BLaER1 treated with 17β-estradiol and CSF1 and Interleukin-3, amounts not matched to agents 10 nM and 100 nM (cell line): ENCODE measurements around the gene AMPD3.
"Not testable (repeated sequence)": the region's sequence is repeated elsewhere in the genome, so short reads cannot be mapped to it uniquely, and the experiment has no call there.

Source experiments
- H3K27ac ChIP-seq, 11 experiments: shearing (Covaris generic); formaldehyde crosslinking; 2 replicates each; pipeline ENCODE4 v1.8.1; 2022
- H3K27me3 ChIP-seq, 11 experiments: shearing (Covaris generic); formaldehyde crosslinking; 2 replicates each; pipeline ENCODE4 v1.8.1; 2022
- H3K36me3 ChIP-seq, 11 experiments: shearing (Covaris generic); formaldehyde crosslinking; 2 replicates each; pipeline ENCODE4 v1.8.1; 2022
- H3K4me1 ChIP-seq, 10 experiments: shearing (Covaris generic); formaldehyde crosslinking; 2 replicates each; pipeline ENCODE4 v1.8.1; 2022
- H3K4me2 ChIP-seq, 11 experiments: shearing (Covaris generic); formaldehyde crosslinking; 2 replicates each; pipeline ENCODE4 v1.8.1; 2022
- H3K4me3 ChIP-seq, 10 experiments: shearing (Covaris generic); formaldehyde crosslinking; 2 replicates each; pipeline ENCODE4 v1.8.1; 2022
- H3K9ac ChIP-seq, 11 experiments: shearing (Covaris generic); formaldehyde crosslinking; 2 replicates each; pipeline ENCODE4 v1.8.1; 2022
- H3K9me3 ChIP-seq, 11 experiments: shearing (Covaris generic); formaldehyde crosslinking; replicated peaks in 1 of 11; 2 replicates each; pipeline ENCODE4 v1.8.1; 2022
- H4K20me1 ChIP-seq, 11 experiments: shearing (Covaris generic); formaldehyde crosslinking; 2 replicates each; pipeline ENCODE4 v1.8.1; 2022
- Cebpa-rat ChIP-seq, 11 experiments: shearing (Covaris generic); IDR thresholded peaks; 2 replicates each; pipeline ENCODE4 v1.8.1; 2022

The AMPD3 gene

GRCh38 chr11:10429526-10429925 is 25.5 kb upstream of the AMPD3 start:
- Histone ChIP-seq H3K4me1 (no peaks in the 10 kb centered on the region; a peak in 1 of 20 replicates), H3K9me3 (peaks cover 21 to 53% (median 33%) of the 10 kb centered on the region in 11 experiments), H3K27me3 (no peaks in the 10 kb centered on the region), H3K9ac (no peak overlapping the region), H3K36me3 (no peaks in the 10 kb centered on the region), H4K20me1 (no peaks in the 10 kb centered on the region), H3K4me2 (no peak overlapping the region), H3K4me3 (no peak overlapping the region), H3K27ac (no peak overlapping the region)
- no peak for TF ChIP-seq Cebpa-rat (IDR thresholded peaks at IDR 0.05)

- Histone ChIP-seq H3K4me1 (peaks cover 9 to 26% (median 21%) of the 10 kb centered on the region in 10 experiments; a peak in 19 of 20 replicates), H3K4me3 (no peak overlapping the region), H3K9me3 (peaks cover 7 to 52% (median 21%) of the 10 kb centered on the region in 11 experiments; a peak in 18 of 22 replicates), H3K9ac (no peak overlapping the region), H4K20me1 (no peaks in the 10 kb centered on the region), H3K27ac (no peak overlapping the region), H3K36me3 (no peaks in the 10 kb centered on the region), H3K27me3 (no peaks in the 10 kb centered on the region), H3K4me2 (no peak overlapping the region)
- TF ChIP-seq Cebpa-rat (IDR thresholded peaks at IDR 0.05), result no peak
Observed at GRCh38 chr11:10432493-10432892, 22.6 kb upstream of the AMPD3 start.

GRCh38 chr11:10432971-10433370 is 22.1 kb upstream of the AMPD3 start:
- TF ChIP-seq Cebpa-rat (IDR thresholded peaks at IDR 0.05), result no peak
- no peak overlapping the region for H3K4me2 ChIP-seq
- H3K9ac ChIP-seq, result no peak overlapping the region
- no peaks in the 10 kb centered on the region for H3K27me3 ChIP-seq
- no peak overlapping the region for H3K27ac ChIP-seq
- H3K36me3 ChIP-seq, result no peaks in the 10 kb centered on the region
- peaks cover 7 to 47% (median 21%) of the 10 kb centered on the region in 11 experiments; a peak in 18 of 22 replicates for H3K9me3 ChIP-seq
- H3K4me1 ChIP-seq, result peaks cover 9 to 31% (median 22%) of the 10 kb centered on the region in 10 experiments; a peak in 19 of 20 replicates
- no peaks in the 10 kb centered on the region for H4K20me1 ChIP-seq
- no peak overlapping the region for H3K4me3 ChIP-seq

- H4K20me1 ChIP-seq, result no peaks in the 10 kb centered on the region
- H3K4me2 ChIP-seq, result peak overlapping the region; percentile 15 to 88 (median 60); a peak in 21 of 22 replicates
- no peaks in the 10 kb centered on the region for H3K27me3 ChIP-seq
- peak overlapping the region in 8 of 11 experiments; percentile 20 to 79 (median 62); a peak in 15 of 22 replicates for H3K9ac ChIP-seq
- peaks cover 6 to 36% (median 20%) of the 10 kb centered on the region in 11 experiments; a peak in 16 of 22 replicates for H3K9me3 ChIP-seq
- H3K36me3 ChIP-seq, result no peaks in the 10 kb centered on the region
- no peak overlapping the region for H3K4me3 ChIP-seq
- H3K4me1 ChIP-seq, result peaks cover 13 to 47% (median 26%) of the 10 kb centered on the region in 10 experiments; a peak in 19 of 20 replicates
- peak in 10 of 11 experiments; percentile 31 to 93 (median 65); a peak in 16 of 22 replicates for TF ChIP-seq Cebpa-rat (IDR thresholded peaks at IDR 0.05)
- peak overlapping the region in 10 of 11 experiments; percentile 63 to 88 (median 74); a peak in 21 of 22 replicates for H3K27ac ChIP-seq
Observed at GRCh38 chr11:10436224-10436623, 18.8 kb upstream of the AMPD3 start.

- Histone ChIP-seq H3K9me3 (peaks cover 1 to 33% (median 15%) of the 10 kb centered on the region in 11 experiments; a peak in 16 of 22 replicates), H3K9ac (peak overlapping the region in 8 of 11 experiments; percentile 20 to 79 (median 62); a peak in 14 of 22 replicates), H3K27ac (peak overlapping the region in 10 of 11 experiments; percentile 63 to 88 (median 74); a peak in 21 of 22 replicates), H3K4me2 (peak overlapping the region; percentile 15 to 88 (median 60); a peak in 21 of 22 replicates), H3K4me1 (peaks cover 18 to 51% (median 31%) of the 10 kb centered on the region in 10 experiments)
- not testable (repeated sequence) for H4K20me1 ChIP-seq, H3K36me3 ChIP-seq, H3K4me3 ChIP-seq, H3K27me3 ChIP-seq
Observed at GRCh38 chr11:10436683-10437082, 18.4 kb upstream of the AMPD3 start.

GRCh38 chr11:10438458-10438857 is 16.6 kb upstream of the AMPD3 start:
- Histone ChIP-seq H3K9ac (no peak overlapping the region), H3K4me2 (peak overlapping the region in 4 of 11 experiments; percentile 19 to 76 (median 41); a peak in 5 of 22 replicates), H3K9me3 (peaks cover 0 to 30% (median 10%) of the 10 kb centered on the region in 11 experiments; a peak in 14 of 22 replicates), H3K4me1 (peaks cover 33 to 69% (median 46%) of the 10 kb centered on the region in 10 experiments), H3K27me3 (no peaks in the 10 kb centered on the region), H3K4me3 (no peak overlapping the region), H4K20me1 (no peaks in the 10 kb centered on the region), H3K36me3 (no peaks in the 10 kb centered on the region), H3K27ac (peak overlapping the region in 4 of 11 experiments; percentile 9 to 73 (median 32); a peak in 6 of 22 replicates)
- no peak for TF ChIP-seq Cebpa-rat (IDR thresholded peaks at IDR 0.05)

- Histone ChIP-seq H3K4me1 (peaks cover 42 to 78% (median 54%) of the 10 kb centered on the region in 10 experiments), H3K4me2 (no peak overlapping the region; a peak in 1 of 22 replicates), H3K9ac (no peak overlapping the region)
Observed at GRCh38 chr11:10439351-10439750, 15.7 kb upstream of the AMPD3 start.

GRCh38 chr11:10439924-10440323 is 15.1 kb upstream of the AMPD3 start:
- no peak overlapping the region for H3K9ac ChIP-seq
- no peaks in the 10 kb centered on the region for H3K36me3 ChIP-seq
- H3K27ac ChIP-seq, result peak overlapping the region in 2 of 11 experiments; percentile 5 to 76; a peak in 3 of 22 replicates
- H4K20me1 ChIP-seq, result no peaks in the 10 kb centered on the region
- H3K4me3 ChIP-seq, result no peak overlapping the region
- no peak for TF ChIP-seq Cebpa-rat (IDR thresholded peaks at IDR 0.05)
- peaks cover 48 to 80% (median 60%) of the 10 kb centered on the region in 10 experiments for H3K4me1 ChIP-seq
- H3K9me3 ChIP-seq, result peaks cover 0 to 26% (median 5%) of the 10 kb centered on the region in 11 experiments; a peak in 14 of 22 replicates
- no peaks in the 10 kb centered on the region for H3K27me3 ChIP-seq
- no peak overlapping the region; a peak in 1 of 22 replicates for H3K4me2 ChIP-seq

More at GRCh38 chr11:10439351-10439750, 15.7 kb upstream of the AMPD3 start:
- TF ChIP-seq Cebpa-rat (IDR thresholded peaks at IDR 0.05), result no peak
- no peaks in the 10 kb centered on the region for H3K36me3 ChIP-seq
- H4K20me1 ChIP-seq, result no peaks in the 10 kb centered on the region
- peaks cover 0 to 30% (median 8%) of the 10 kb centered on the region in 11 experiments; a peak in 14 of 22 replicates for H3K9me3 ChIP-seq
- H3K27ac ChIP-seq, result no peak overlapping the region
- no peak overlapping the region for H3K4me3 ChIP-seq
- no peaks in the 10 kb centered on the region for H3K27me3 ChIP-seq

GRCh38 chr11:10440401-10440800 is 14.7 kb upstream of the AMPD3 start:
- H3K9me3 ChIP-seq, result peaks cover 0 to 21% (median 5%) of the 10 kb centered on the region in 11 experiments; a peak in 12 of 22 replicates
- peak overlapping the region in 2 of 11 experiments; percentile 5 to 76; a peak in 3 of 22 replicates for H3K27ac ChIP-seq
- no peak for TF ChIP-seq Cebpa-rat (IDR thresholded peaks at IDR 0.05)
- H3K4me2 ChIP-seq, result no peak overlapping the region; a peak in 1 of 22 replicates
- peaks cover 51 to 83% (median 65%) of the 10 kb centered on the region in 10 experiments for H3K4me1 ChIP-seq
- no peak overlapping the region for H3K9ac ChIP-seq
- no peak overlapping the region for H3K4me3 ChIP-seq
- H3K27me3 ChIP-seq, result no peaks in the 10 kb centered on the region
- H4K20me1 ChIP-seq, result no peaks in the 10 kb centered on the region
- no peaks in the 10 kb centered on the region for H3K36me3 ChIP-seq
